HepG2 (cell line): ENCODE data around the gene GK. TPM values are rescaled to one million over a fixed set of nuclear protein-coding genes. Genes with fewer than 3 reads are reported as not detected.

Experiments
- ATAC-seq: fragments of 200-7000 bp; cut with Tn5 transposase; 3 replicates; pipeline ENCODE4 v1.9.1; 2020; ENCODE audit warnings: mild to moderate bottlenecking, moderate library complexity
- BruUV-seq: library from RNA; stranded (reverse); fragments of 400-500 nt; replicated peaks from 2 replicates; lab custom pipeline; 2021; lab: Mats Ljungman, UMichigan
- CTCF ChIA-PET: fragments of 300-600 bp; formaldehyde crosslinking; extraction: SDS; loops from one replicate; lab custom pipeline; 2021; ENCODE audit warnings: low total read pairs, inconsistent platforms, low intra/inter-chr PET ratio; lab: Yijun Ruan, JAX
- POLR2A ChIA-PET: fragments of 350-600 bp; sonication (Branson Sonifier 250); formaldehyde crosslinking; loops from one replicate; lab custom pipeline; 2020; ENCODE audit warnings: antibody characterized with exemption, inconsistent platforms; lab: Yijun Ruan, JAX
- DNase-seq: peaks from one replicate; pipeline ENCODE4 v3.0.0-alpha.2; 2015; ENCODE audit warnings: low spot score
- FAIRE-seq: peaks from 3 replicates; lab custom pipeline; 2011; peaks lifted over from hg19 to GRCh38; lab: Jason Lieb, UNC
- H2AFZ ChIP-seq: one replicate; pipeline ENCODE4 v1.6.1; 2011; ENCODE audit warnings: low read length, inconsistent platforms
- H3K27ac ChIP-seq: fragments of 300-600 bp; 3 replicates; pipeline ENCODE4 v1.8.0; 2011; ENCODE audit warnings: mixed run types, mild to moderate bottlenecking, mixed read lengths, low read length, inconsistent platforms; ENCODE audit not compliant: insufficient read depth; ENCODE audit errors: extremely low read length
- H3K27me3 ChIP-seq, 2 experiments: fragments of 200-600 bp in 1 of 2; 2 replicates in 1 of 2; 3 replicates in 1 of 2; pipeline versions ENCODE4 v1.6.0 to v1.8.0; 2011; ENCODE audit warnings: low read length in 2 of 2, mild to moderate bottlenecking in 2 of 2, moderate library complexity in 2 of 2, inconsistent platforms in 1 of 2; ENCODE audit not compliant: insufficient read depth in 2 of 2, control insufficient read depth in 1 of 2
- H3K36me3 ChIP-seq, 2 experiments: fragments of 200-600 bp in 1 of 2; replicated peaks in 1 of 2; 2 replicates in 1 of 2; 3 replicates in 1 of 2; pipeline versions ENCODE4 v1.5.1 to v1.8.0; 2011; ENCODE audit warnings: low read length in 2 of 2, inconsistent platforms in 1 of 2; ENCODE audit not compliant: insufficient read depth in 2 of 2, control insufficient read depth in 1 of 2
- H3K4me1 ChIP-seq: 2 replicates; pipeline ENCODE4 v1.5.1; 2012; ENCODE audit warnings: low read length, inconsistent platforms; ENCODE audit not compliant: insufficient read depth
- H3K4me2 ChIP-seq: 2 replicates; pipeline ENCODE4 v1.6.0; 2011; ENCODE audit warnings: low read depth, low read length, inconsistent platforms
- H3K4me3 ChIP-seq, 3 experiments: fragments of 200-600 bp in 1 of 3; sonication (generic), shearing (Covaris generic) in 1 of 3; replicated peaks in 1 of 3; 2 replicates each; pipeline ENCODE4 v1.5.1; 2011 to 2016; ENCODE audit warnings: low read length in 3 of 3, inconsistent platforms in 2 of 3, low read depth in 2 of 3, mild to moderate bottlenecking in 2 of 3, control low read depth in 1 of 3, mixed read lengths in 1 of 3; ENCODE audit not compliant: insufficient read depth in 1 of 3
- H3K79me2 ChIP-seq: one replicate; pipeline ENCODE4 v1.6.1; 2011; ENCODE audit warnings: low read length, inconsistent platforms; ENCODE audit not compliant: insufficient read depth
- H3K9ac ChIP-seq: 2 replicates; pipeline ENCODE4 v1.6.0; 2011; ENCODE audit warnings: mild to moderate bottlenecking, low read depth, low read length, inconsistent platforms; ENCODE audit not compliant: insufficient read depth
- H3K9me3 ChIP-seq: 2 replicates; pipeline ENCODE4 v1.5.1; 2012; ENCODE audit warnings: mild to moderate bottlenecking, low read length
- H4K20me1 ChIP-seq: 2 replicates; pipeline ENCODE4 v1.6.0; 2011; ENCODE audit warnings: inconsistent platforms, mild to moderate bottlenecking, low read length, moderate library complexity; ENCODE audit not compliant: insufficient read depth
- BRCA1 ChIP-seq: sonication (generic); formaldehyde crosslinking; IDR thresholded peaks from 2 replicates; pipeline ENCODE4 v1.4.0; 2020; ENCODE audit warnings: missing genetic modification reagents
- DR1 ChIP-seq: sonication (generic); formaldehyde crosslinking; IDR thresholded peaks from 2 replicates; pipeline ENCODE4 v1.8.0; 2021; ENCODE audit warnings: mild to moderate bottlenecking, missing genetic modification reagents, inconsistent platforms
- JARID2 ChIP-seq: sonication (generic); formaldehyde crosslinking; IDR thresholded peaks from 2 replicates; pipeline ENCODE4 v1.8.1; 2023; ENCODE audit warnings: missing genetic modification reagents, inconsistent platforms; ENCODE audit not compliant: insufficient replicate concordance
- MIXL1 ChIP-seq: IDR thresholded peaks from 2 replicates; pipeline ENCODE4 v1.6.1; 2016
- PHF21A ChIP-seq: sonication (generic); formaldehyde crosslinking; IDR thresholded peaks from 2 replicates; pipeline ENCODE4 v1.5.0; 2020; ENCODE audit warnings: mild to moderate bottlenecking, missing genetic modification reagents
- POLR2A ChIP-seq, 2 experiments: IDR thresholded peaks; 2 replicates each; pipeline ENCODE4 v1.6.1; 2011; ENCODE audit warnings: low read depth in 2 of 2, low read length in 2 of 2, mild to moderate bottlenecking in 1 of 2, moderate library complexity in 1 of 2; ENCODE audit not compliant: insufficient read depth in 1 of 2
- RBFOX2 ChIP-seq: fragments of 200-400 bp; formaldehyde crosslinking; IDR thresholded peaks from 2 replicates; pipeline ENCODE4 v1.6.1; 2017; ENCODE audit warnings: low read depth, mild to moderate bottlenecking, low read length
- TBX3 ChIP-seq: fragments of 450-650 bp; IDR thresholded peaks from 2 replicates; pipeline ENCODE4 v1.6.1; 2017; ENCODE audit warnings: antibody characterized with exemption, mild to moderate bottlenecking, inconsistent platforms, borderline replicate concordance
- XRCC5 ChIP-seq: fragments of 200-400 bp; formaldehyde crosslinking; optimal IDR thresholded peaks from 2 replicates; pipeline ENCODE3; 2017; ENCODE audit warnings: mild to moderate bottlenecking, low read length
- ZNF230 ChIP-seq: sonication (generic); formaldehyde crosslinking; IDR thresholded peaks from 2 replicates; pipeline ENCODE4 v1.4.0; 2020; ENCODE audit warnings: mild to moderate bottlenecking, missing genetic modification reagents
- ZNF614 ChIP-seq: IDR thresholded peaks from 2 replicates; pipeline ENCODE4 v1.6.1; 2018; ENCODE audit warnings: missing biosample characterization, missing genetic modification reagents, inconsistent platforms, borderline replicate concordance
- WGBS: methylation state at CpG from one replicate; pipeline ENCODE4 v1.1.6; 2017; ENCODE audit warnings: low lambda C conversion rate; 5-methylcytosine and 5-hydroxymethylcytosine counted together
- in situ Hi-C: cut with HindIII; loops from 2 replicates; pipeline ENCODE4 v1.10.0; 2017; ENCODE audit warnings: low pct_unique_long_range_greater_than_20kb; ENCODE audit not compliant: extremely low pct_ligation_motif_present
- intact Hi-C: fragments of 100-400 bp; cut with micrococcal nuclease; formaldehyde crosslinking; loops from one replicate; pipeline ENCODE4 v1.10.0; 2022; ENCODE audit not compliant: unreplicated experiment
- polyA plus RNA-seq, 8 experiments: library from polyadenylated mRNA; depleted of rRNA in 3 of 8; stranded (reverse) in 7 of 8; unstranded in 1 of 8; fragments of >200 nt; fragmentation: Illumina TruSeq in 4 of 8; extraction: Trizol in 4 of 8; gene quantifications; 2 replicates each; pipeline versions ENCODE4 v1.2.1 to v1.2.3, GENCODE V29; 2011 to 2016; ENCODE audit warnings: low read depth in 4 of 8, missing spikeins in 1 of 8, mixed read lengths in 1 of 8; ENCODE audit not compliant: insufficient read depth in 1 of 8
- total RNA-seq, 5 experiments: library from RNA; depleted of rRNA; stranded (reverse); fragments of >200 nt; fragmentation: Illumina TruSeq; extraction: Trizol; gene quantifications; 2 replicates each; pipeline ENCODE4 v1.2.3, GENCODE V29; 2016; ENCODE audit warnings: low read depth in 1 of 5
- TF ChIP-seq, protein P1 (sequence below), 2 experiments: sonication (generic) in 1 of 2; formaldehyde crosslinking in 1 of 2; IDR thresholded peaks; 2 replicates each; pipeline versions ENCODE4 v1.5.1 to v1.6.1; 2011 to 2020; ENCODE audit warnings: borderline replicate concordance in 1 of 2, low read depth in 1 of 2, low read length in 1 of 2, mild to moderate bottlenecking in 1 of 2, missing genetic modification reagents in 1 of 2, moderate library complexity in 1 of 2
- TF ChIP-seq, protein P2 (sequence below): sonication (generic); IDR thresholded peaks from 2 replicates; pipeline ENCODE4 v1.6.1; 2016; ENCODE audit warnings: low read depth, borderline replicate concordance
- TF ChIP-seq, protein P3 (sequence below), 2 experiments: fragments of 450-650 bp in 1 of 2; sonication (generic) in 1 of 2; formaldehyde crosslinking; IDR thresholded peaks; 2 replicates each; pipeline versions ENCODE4 v1.5.0 to v1.8.0; 2020 to 2022; ENCODE audit warnings: mild to moderate bottlenecking in 1 of 2, missing genetic modification reagents in 1 of 2
- TF ChIP-seq, protein P4 (sequence below): sonication (generic); formaldehyde crosslinking; IDR thresholded peaks from 2 replicates; pipeline ENCODE4 v1.4.0; 2020; ENCODE audit warnings: missing genetic modification reagents, low read depth, mild to moderate bottlenecking, borderline replicate concordance

Gene GK
- total and polyA plus RNA-seq, 2 of the 13 experiments (the other 11 are each of a cell fraction or from before 2014, with no cell fraction given), result 64.2 to 265 TPM

DNA sequence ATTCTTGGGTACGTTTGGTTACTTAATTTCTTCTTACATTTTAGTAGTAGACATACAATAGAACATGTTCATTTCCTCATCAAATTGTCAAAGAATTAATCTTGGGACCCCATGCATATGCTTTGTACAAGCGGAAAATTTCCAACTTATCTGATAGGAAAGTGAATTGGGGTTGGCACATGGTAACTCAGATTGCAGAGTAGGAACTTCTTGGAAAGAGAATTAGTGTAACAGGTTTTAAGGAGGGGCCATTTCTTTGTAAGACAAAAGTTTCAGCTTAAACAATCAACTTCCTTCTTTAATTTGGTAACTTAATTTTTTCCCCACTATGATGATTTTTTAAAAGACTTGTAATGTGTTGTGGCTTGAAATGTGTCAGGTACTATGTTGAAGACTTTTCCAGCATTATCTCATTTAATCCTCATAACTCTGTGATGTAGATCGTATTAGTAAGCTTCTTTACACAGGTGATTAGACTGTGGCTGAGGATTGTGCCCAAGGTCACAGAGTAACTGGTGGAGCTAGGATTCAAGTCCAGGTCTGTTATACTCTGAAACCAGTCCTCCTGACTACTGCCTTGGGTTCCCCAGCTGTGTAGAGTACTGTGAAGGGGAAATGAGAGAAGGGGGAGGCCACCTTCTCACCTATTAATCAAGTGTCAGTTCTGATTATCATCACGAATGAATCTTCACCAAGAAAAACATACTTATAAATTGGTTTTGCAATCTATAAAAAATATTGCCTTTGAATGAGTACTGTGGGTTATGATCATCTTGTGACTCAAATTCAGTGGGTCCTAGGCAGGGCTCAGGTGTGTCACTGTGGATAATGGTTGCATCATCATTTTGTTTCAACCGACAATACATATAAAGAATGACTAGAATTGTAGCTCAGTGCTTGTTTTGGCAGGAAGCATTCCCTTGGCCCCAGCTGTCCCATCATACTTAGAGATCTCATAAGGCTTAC lies 4.3 kb downstream of the GK start (continued):
- TF ChIP-seq, protein P1, sequence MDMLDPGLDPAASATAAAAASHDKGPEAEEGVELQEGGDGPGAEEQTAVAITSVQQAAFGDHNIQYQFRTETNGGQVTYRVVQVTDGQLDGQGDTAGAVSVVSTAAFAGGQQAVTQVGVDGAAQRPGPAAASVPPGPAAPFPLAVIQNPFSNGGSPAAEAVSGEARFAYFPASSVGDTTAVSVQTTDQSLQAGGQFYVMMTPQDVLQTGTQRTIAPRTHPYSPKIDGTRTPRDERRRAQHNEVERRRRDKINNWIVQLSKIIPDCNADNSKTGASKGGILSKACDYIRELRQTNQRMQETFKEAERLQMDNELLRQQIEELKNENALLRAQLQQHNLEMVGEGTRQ (IDR thresholded peaks at IDR 0.05; ENCODE audit: low read depth, low read length), result no peak
- TF ChIP-seq, protein P1 (CRISPR knock-in tag; IDR thresholded peaks at IDR 0.05; ENCODE audit: borderline replicate concordance), result no peak
- no peak for TF ChIP-seq ZNF614
- TF ChIP-seq, protein P2, sequence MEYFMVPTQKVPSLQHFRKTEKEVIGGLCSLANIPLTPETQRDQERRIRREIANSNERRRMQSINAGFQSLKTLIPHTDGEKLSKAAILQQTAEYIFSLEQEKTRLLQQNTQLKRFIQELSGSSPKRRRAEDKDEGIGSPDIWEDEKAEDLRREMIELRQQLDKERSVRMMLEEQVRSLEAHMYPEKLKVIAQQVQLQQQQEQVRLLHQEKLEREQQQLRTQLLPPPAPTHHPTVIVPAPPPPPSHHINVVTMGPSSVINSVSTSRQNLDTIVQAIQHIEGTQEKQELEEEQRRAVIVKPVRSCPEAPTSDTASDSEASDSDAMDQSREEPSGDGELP, result peak; percentile 19; the same call in 1 of the 2 replicates
- TF ChIP-seq, protein P3, sequence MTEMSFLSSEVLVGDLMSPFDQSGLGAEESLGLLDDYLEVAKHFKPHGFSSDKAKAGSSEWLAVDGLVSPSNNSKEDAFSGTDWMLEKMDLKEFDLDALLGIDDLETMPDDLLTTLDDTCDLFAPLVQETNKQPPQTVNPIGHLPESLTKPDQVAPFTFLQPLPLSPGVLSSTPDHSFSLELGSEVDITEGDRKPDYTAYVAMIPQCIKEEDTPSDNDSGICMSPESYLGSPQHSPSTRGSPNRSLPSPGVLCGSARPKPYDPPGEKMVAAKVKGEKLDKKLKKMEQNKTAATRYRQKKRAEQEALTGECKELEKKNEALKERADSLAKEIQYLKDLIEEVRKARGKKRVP (CRISPR knock-in tag; IDR thresholded peaks at IDR 0.05), result peak in 1 of 2 experiments; percentile 66; a peak in 2 of 4 replicates
- no peak for TF ChIP-seq BRCA1 (CRISPR knock-in tag)

DNA sequence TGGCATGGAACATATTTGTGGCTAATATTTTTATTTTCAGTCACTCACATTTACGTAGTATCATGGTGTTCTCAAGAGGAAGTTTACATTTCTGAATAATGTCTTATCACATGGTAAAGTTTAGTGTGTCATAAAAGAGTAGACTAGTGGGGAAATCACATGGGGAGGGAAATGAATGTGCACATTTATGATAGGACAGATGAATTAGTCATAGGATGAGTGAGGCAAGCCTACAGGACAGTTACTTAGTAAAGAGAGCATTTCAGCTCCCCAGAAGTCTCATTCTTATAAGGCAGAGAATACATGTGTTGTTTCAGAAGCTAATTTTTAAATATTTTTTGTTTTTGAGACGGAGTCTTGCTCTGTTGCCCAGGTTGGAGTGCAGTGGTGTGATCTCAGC lies 6.2 kb downstream of the GK start:
- H3K9ac ChIP-seq, result no peak overlapping the region
- peaks cover 53% of the 10 kb centered on the region for H3K79me2 ChIP-seq
- no peak overlapping the region for H3K27ac ChIP-seq
- 0 out of 2 replicates have a peak, but pooled peaks cover 9% of the 10 kb centered on the region for H4K20me1 ChIP-seq
- H3K27me3 ChIP-seq, result no peaks in the 10 kb centered on the region
- peaks cover 57% of the 10 kb centered on the region for H3K4me1 ChIP-seq
- POLR2A ChIA-PET, result interaction anchor here (1.1 to 2.8 kb wide), 2 partner anchors 12 to 16 kb away, joined by 3 to 9 read pairs; no protein-coding TSS in a partner anchor
- BruUV-seq, result no TSS peak
- FAIRE-seq (no peak), DNase-seq (no peak), ATAC-seq (no peak)
- CTCF ChIA-PET, result no interaction called here
- H3K4me3 ChIP-seq, result no peak overlapping the region
- no peaks in the 10 kb centered on the region for H3K9me3 ChIP-seq
- intact Hi-C loops (no loop called here), in situ Hi-C loops (no loop called here)
- 90% methylated on average over 2 of the region's 2 CpGs for WGBS
- H3K4me2 ChIP-seq, result no peak overlapping the region
- 0 out of 5 replicates have a peak, but pooled peaks cover 0 to 2% of the 10 kb centered on the region in 2 experiments for H3K36me3 ChIP-seq
- H2AFZ ChIP-seq, result no peak overlapping the region
- TF ChIP-seq POLR2A (IDR thresholded peaks at IDR 0.05; ENCODE audit: insufficient read depth in 1 of 2, low read depth in 2 of 2, low read length in 2 of 2) (0 out of 4 replicates have a peak, but pooled peaks of 1 of the 2 experiments have one; percentile 22), PHF21A (CRISPR knock-in tag) (no peak), TBX3 (no peak), DR1 (no peak), JARID2 (no peak), ZNF230 (no peak), MIXL1 (no peak), RBFOX2 (peak; percentile 66), XRCC5 (no peak)
- TF ChIP-seq, protein P4, sequence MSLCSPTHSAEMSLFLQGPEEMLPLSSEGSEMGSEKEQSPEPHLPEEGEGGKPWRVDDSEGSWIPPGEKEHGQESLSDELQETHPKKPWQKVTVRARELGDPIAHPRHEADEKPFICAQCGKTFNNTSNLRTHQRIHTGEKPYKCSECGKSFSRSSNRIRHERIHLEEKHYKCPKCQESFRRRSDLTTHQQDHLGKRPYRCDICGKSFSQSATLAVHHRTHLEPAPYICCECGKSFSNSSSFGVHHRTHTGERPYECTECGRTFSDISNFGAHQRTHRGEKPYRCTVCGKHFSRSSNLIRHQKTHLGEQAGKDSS (CRISPR knock-in tag), result no peak
